ENCODE data around the gene ARID1B. TPM values are rescaled to one million over a fixed set of nuclear protein-coding genes. Genes with fewer than 3 reads are reported as not detected.
A peak's percentile ranks its signal among the peaks of the same experiment; 100 is the strongest.

Gene ARID1B
- total RNA-seq, 1 donor from 2014 or later, result 47.3 TPM

DNA sequence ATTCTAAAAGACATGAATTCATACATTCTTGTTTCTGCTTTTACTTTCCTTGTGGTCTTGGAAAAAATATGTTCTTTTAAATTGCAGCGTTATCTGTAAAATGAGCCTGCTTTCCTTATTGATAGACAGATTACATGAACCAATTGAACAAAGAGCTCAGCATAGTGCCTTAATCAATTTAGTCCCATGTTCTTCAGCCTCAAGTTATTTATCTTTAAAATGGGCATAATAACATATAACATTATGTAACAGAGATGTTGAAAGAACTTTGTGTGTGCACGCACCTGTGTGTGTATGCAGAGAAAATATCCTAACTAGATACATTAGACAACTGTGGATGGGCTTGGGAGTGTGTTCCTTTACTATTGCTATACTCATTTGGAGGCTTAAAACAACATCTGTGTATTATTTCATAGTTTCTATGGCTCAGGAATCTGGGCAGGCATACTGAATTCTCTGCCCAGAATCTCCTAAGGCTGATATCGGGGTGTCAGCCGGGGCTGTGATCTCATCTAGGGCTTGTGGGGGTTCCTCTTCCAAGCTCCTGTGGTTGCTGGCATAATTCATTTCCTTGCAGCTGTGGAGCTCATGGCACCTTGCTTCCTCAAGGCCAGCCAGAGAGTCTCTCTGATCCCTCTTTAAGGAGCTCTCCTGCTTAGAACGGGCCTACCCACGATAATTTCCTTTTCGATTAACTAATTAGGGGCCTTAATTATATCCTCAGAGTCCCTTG lies 194.1 kb downstream of the ARID1B start:
- H3K36me3 ChIP-seq (ENCODE audit: control insufficient read depth, insufficient read depth, low read length), result no peaks in the 10 kb centered on the region
- no peak overlapping the region for H3K4me3 ChIP-seq (ENCODE audit: low read depth, low read length)

DNA sequence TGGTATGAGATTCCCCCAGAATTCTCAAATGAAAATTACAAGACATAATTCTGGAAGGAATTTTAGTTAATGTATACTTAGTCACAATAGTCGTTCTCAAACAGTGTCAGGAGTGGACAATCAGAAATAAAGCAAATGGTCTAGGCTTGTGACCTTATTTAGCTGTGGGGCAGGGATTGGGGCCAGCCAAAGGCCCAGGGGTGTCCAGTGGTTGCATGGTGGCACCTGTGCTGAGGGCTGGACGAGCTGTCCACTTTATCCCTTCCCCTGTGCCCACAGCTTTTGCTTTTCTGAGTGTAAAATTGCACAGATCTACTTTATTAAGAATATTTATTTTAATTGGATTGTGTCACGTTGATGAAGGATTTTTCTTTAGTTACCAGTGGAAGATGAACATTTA lies 195.0 kb downstream of the ARID1B start:
- TF ChIP-seq, protein P1, sequence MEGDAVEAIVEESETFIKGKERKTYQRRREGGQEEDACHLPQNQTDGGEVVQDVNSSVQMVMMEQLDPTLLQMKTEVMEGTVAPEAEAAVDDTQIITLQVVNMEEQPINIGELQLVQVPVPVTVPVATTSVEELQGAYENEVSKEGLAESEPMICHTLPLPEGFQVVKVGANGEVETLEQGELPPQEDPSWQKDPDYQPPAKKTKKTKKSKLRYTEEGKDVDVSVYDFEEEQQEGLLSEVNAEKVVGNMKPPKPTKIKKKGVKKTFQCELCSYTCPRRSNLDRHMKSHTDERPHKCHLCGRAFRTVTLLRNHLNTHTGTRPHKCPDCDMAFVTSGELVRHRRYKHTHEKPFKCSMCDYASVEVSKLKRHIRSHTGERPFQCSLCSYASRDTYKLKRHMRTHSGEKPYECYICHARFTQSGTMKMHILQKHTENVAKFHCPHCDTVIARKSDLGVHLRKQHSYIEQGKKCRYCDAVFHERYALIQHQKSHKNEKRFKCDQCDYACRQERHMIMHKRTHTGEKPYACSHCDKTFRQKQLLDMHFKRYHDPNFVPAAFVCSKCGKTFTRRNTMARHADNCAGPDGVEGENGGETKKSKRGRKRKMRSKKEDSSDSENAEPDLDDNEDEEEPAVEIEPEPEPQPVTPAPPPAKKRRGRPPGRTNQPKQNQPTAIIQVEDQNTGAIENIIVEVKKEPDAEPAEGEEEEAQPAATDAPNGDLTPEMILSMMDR (IDR thresholded peaks at IDR 0.05; ENCODE audit: insufficient read depth, low read length, poor library complexity, severe bottlenecking), result no peak
- no peaks in the 10 kb centered on the region for H3K27me3 ChIP-seq (ENCODE audit: control insufficient read depth, insufficient read depth, low read length)
- no peaks in the 10 kb centered on the region for H3K36me3 ChIP-seq (ENCODE audit: control insufficient read depth, insufficient read depth, low read length)
- no peak for DNase-seq (ENCODE audit: low read depth)
- H3K4me3 ChIP-seq (ENCODE audit: low read depth, low read length), result no peak overlapping the region

More for the DNA sequence above, 194.1 kb downstream of the ARID1B start:
- DNase-seq (ENCODE audit: low read depth), result no peak
- H3K27me3 ChIP-seq (ENCODE audit: control insufficient read depth, insufficient read depth, low read length), result no peaks in the 10 kb centered on the region
- TF ChIP-seq, protein P1 (IDR thresholded peaks at IDR 0.05; ENCODE audit: insufficient read depth, low read length, poor library complexity, severe bottlenecking), result no peak

DNA sequence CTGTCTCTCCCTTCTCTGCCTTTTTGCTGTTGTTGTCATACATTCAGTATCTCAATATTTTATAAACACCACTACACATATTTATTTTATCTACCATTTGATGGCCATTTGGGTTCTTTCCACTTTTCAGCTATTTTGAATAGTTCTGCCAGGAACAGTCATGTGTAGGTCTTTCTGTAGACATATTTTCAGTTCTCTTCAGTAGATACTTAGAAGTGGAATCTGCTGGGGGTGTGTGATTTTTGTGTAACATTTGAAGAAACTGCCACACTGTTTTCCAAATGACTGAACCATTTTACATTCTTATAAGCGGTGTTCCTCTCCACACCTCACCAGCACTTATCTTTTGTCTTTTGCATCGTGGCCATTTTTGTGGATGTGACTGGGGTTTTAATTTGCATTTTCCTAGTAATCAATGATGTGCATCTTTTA lies 197.7 kb downstream of the ARID1B start:
- TF ChIP-seq, protein P1 (IDR thresholded peaks at IDR 0.05; ENCODE audit: insufficient read depth, low read length, poor library complexity, severe bottlenecking), result no peak
- H3K27me3 ChIP-seq (ENCODE audit: control insufficient read depth, insufficient read depth, low read length), result no peaks in the 10 kb centered on the region
- H3K36me3 ChIP-seq (ENCODE audit: control insufficient read depth, insufficient read depth, low read length), result no peaks in the 10 kb centered on the region
- no peak overlapping the region for H3K4me3 ChIP-seq (ENCODE audit: low read depth, low read length)
- DNase-seq (ENCODE audit: low read depth), result no peak

DNA sequence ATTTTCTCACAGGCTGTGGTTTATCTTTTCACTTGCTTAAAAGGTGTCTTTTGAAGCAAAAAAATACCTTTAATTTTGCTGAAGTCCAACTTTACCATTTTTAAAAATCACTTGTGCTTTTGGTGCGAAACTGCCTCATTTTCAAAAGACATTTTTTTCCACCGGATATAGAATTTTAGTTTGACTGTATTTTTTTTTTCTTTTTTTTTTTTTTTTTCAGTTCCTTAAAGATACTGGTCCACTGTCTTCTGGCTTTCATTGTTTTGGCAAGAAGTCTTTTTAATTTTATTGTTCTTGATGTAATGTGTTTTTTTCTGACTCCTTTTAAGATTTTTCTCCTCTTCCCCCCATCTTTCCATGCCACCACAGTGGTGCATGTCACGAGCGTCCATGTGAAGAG lies 198.2 kb downstream of the ARID1B start:
- no peak for DNase-seq (ENCODE audit: low read depth)
- H3K4me3 ChIP-seq (ENCODE audit: low read depth, low read length), result no peak overlapping the region
- no peaks in the 10 kb centered on the region for H3K36me3 ChIP-seq (ENCODE audit: control insufficient read depth, insufficient read depth, low read length)
- no peaks in the 10 kb centered on the region for H3K27me3 ChIP-seq (ENCODE audit: control insufficient read depth, insufficient read depth, low read length)
- TF ChIP-seq, protein P1 (IDR thresholded peaks at IDR 0.05; ENCODE audit: insufficient read depth, low read length, poor library complexity, severe bottlenecking), result no peak

DNA sequence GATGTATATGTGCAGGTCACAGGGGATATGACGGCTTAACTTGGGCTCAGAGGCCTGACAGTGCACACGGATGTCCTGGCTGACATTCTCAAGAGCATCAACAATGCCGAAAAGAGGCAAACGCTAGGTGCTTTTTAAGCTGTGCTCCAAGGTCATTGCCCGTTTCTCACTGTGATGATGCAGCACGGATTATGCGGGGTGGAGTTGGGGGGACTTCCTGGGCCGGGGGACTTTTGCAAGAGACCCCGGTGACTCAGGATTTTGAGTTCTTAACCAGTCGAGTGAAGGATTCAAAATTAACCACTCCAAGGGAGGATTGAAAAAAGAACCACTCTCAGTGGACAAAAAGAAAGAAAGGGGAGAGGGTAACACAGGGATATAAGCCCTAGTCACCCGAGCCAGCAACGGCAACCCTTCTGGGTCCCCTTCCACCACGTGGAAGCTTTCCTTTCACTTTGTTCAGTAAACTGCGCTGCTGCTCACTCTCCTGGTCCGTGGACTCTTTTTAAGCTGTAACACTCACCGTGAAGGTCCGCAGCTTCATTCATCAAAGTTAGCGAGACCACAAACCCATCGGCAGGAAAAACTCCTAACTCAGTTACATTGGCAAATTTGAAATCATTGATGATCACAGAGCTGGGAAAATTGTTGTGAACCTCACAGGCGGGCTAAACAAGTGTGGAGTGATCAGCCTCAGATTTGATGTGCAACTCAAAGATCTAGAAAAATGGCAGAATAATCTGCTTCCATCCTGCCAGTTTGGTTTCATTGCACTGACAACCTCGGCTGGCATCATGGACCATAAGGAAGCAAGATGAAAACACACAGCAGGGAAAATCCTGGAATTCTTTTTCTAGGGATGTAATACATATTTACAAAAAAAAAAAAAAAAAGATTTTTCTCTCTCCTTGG lies 199.3 kb downstream of the ARID1B start:
- DNase-seq (ENCODE audit: low read depth), result no peak
- Histone ChIP-seq H3K27me3 (ENCODE audit: control insufficient read depth, insufficient read depth, low read length) (no peaks in the 10 kb centered on the region), H3K4me3 (ENCODE audit: low read depth, low read length) (peak overlapping the region; percentile 32), H3K36me3 (ENCODE audit: control insufficient read depth, insufficient read depth, low read length) (no peaks in the 10 kb centered on the region)
- TF ChIP-seq, protein P1 (IDR thresholded peaks at IDR 0.05; ENCODE audit: insufficient read depth, low read length, poor library complexity, severe bottlenecking), result no peak
